ENCODE measurements around the gene LAP3. TPM values are rescaled to one million over a fixed set of nuclear protein-coding genes. Genes with fewer than 3 reads are reported as not detected.

LAP3 gene
- 114 and 124 TPM in 2 replicates for total RNA-seq

GRCh38 chr4:17576932-17577664 is at the start of gene LAP3:
Gene LAP3 (plus strand): TSS chr4:17577198. CDS start chr4:17577466, 268 bp downstream.

GRCh38 chr4:17614416-17615299 is 37.7 kb downstream of the LAP3 start, which contains the start of gene MED28:
Gene MED28 (plus strand): TSS chr4:17614641. CDS start chr4:17614655, 14 bp downstream.

Other genes starting within 250 kb of the LAP3 start
- gene QDPR, start 65.1 kb upstream of the LAP3 start, total RNA-seq, result 16.5 and 18.8 TPM in 2 replicates
- not detected in 2 replicates for gene CLRN2, start 62.0 kb upstream of the LAP3 start, total RNA-seq
- gene MED28, start 37.4 kb downstream of the LAP3 start, total RNA-seq, result 8.1 and 10.9 TPM in 2 replicates
- under 0.01 TPM in 1 of 2 replicates, not detected in the other for gene FAM184B, start 204.4 kb downstream of the LAP3 start, total RNA-seq
- 23.5 and 26.8 TPM in 2 replicates for gene DCAF16, start 233.6 kb downstream of the LAP3 start, total RNA-seq
- gene NCAPG, start 233.8 kb downstream of the LAP3 start, total RNA-seq, result 35.6 and 51.6 TPM in 2 replicates

Measured in subcutaneous preadipocyte (primary cell).